OCI-LY7 (cell line): ENCODE data around the gene CAPN8. TPM values are rescaled to one million over a fixed set of nuclear protein-coding genes. Genes with fewer than 3 reads are reported as not detected.

ENCODE experiments used
- BruUV-seq: library from RNA; stranded (reverse); fragments of 400-500 nt; replicated peaks from 2 replicates; lab custom pipeline; 2021; lab: Mats Ljungman, UMichigan
- CTCF ChIA-PET: fragments of 300-600 bp; sonication (Branson Sonifier 250); formaldehyde crosslinking; loops from one replicate; lab custom pipeline; 2022; ENCODE audit warnings: antibody characterized with exemption; ENCODE audit not compliant: unreplicated experiment; lab: Charles Lee
- POLR2A ChIA-PET: fragments of 300-600 bp; sonication (Branson Sonifier 250); formaldehyde crosslinking; loops from one replicate; lab custom pipeline; 2022; ENCODE audit warnings: antibody characterized with exemption; lab: Charles Lee
- DNase-seq: peaks from one replicate; pipeline ENCODE4 v3.0.0-alpha.2; 2015; ENCODE audit warnings: low spot score
- H2AFZ ChIP-seq: fragments of 200-600 bp; sonication (generic), shearing (Covaris generic); 2 replicates; pipeline ENCODE4 v1.6.1; 2014; ENCODE audit warnings: mild to moderate bottlenecking, antibody characterized with exemption, low read length, moderate library complexity
- H3K27ac ChIP-seq: fragments of 200-600 bp; sonication (generic); 2 replicates; pipeline ENCODE4 v1.5.1; 2014; ENCODE audit warnings: mixed run types, low read depth, mild to moderate bottlenecking, moderate library complexity, low read length, inconsistent platforms; ENCODE audit not compliant: poor library complexity, severe bottlenecking
- H3K36me3 ChIP-seq: fragments of 200-600 bp; sonication (generic); 2 replicates; pipeline ENCODE4 v1.6.1; 2014; ENCODE audit warnings: mild to moderate bottlenecking, antibody characterized with exemption, low read length, moderate library complexity, mixed read lengths; ENCODE audit not compliant: insufficient read depth
- H3K4me1 ChIP-seq: fragments of 200-600 bp; sonication (generic); 2 replicates; pipeline ENCODE4 v1.5.1; 2014; ENCODE audit warnings: mild to moderate bottlenecking, low read length; ENCODE audit not compliant: insufficient read depth, poor library complexity, severe bottlenecking
- H3K4me2 ChIP-seq: fragments of 200-600 bp; sonication (generic); 2 replicates; pipeline ENCODE4 v1.6.1; 2014; ENCODE audit warnings: mild to moderate bottlenecking, low read length
- H3K4me3 ChIP-seq: fragments of 200-600 bp; sonication (generic); 2 replicates; pipeline ENCODE4 v1.5.1; 2014; ENCODE audit warnings: mild to moderate bottlenecking, low read depth, low read length; ENCODE audit not compliant: poor library complexity, severe bottlenecking
- H3K79me2 ChIP-seq: fragments of 200-600 bp; sonication (generic); 2 replicates; pipeline ENCODE4 v1.6.1; 2016; ENCODE audit warnings: low read depth, mild to moderate bottlenecking, low read length, moderate library complexity, mixed read lengths; ENCODE audit not compliant: insufficient read depth
- H3K9me2 ChIP-seq: fragments of 200-600 bp; sonication (generic); 2 replicates; pipeline ENCODE4 v1.6.1; 2016; ENCODE audit warnings: mild to moderate bottlenecking, low read length, mixed read lengths; ENCODE audit not compliant: insufficient read depth
- H3K9me3 ChIP-seq: fragments of 200-600 bp; sonication (generic); 2 replicates; pipeline ENCODE4 v1.6.1; 2014; ENCODE audit warnings: mild to moderate bottlenecking, mixed run types, low read length, mixed read lengths
- H4K20me1 ChIP-seq: fragments of 200-600 bp; sonication (generic); 2 replicates; pipeline ENCODE4 v1.6.1; 2014; ENCODE audit warnings: mild to moderate bottlenecking, antibody characterized with exemption, low read length, moderate library complexity, mixed read lengths; ENCODE audit not compliant: insufficient read depth
- EZH2phosphoT487 ChIP-seq: fragments of 200-600 bp; sonication (generic); IDR thresholded peaks from 2 replicates; pipeline ENCODE4 v1.6.1; 2018; ENCODE audit warnings: low read depth, borderline replicate concordance, mild to moderate bottlenecking, mixed run types, antibody characterized with exemption, low read length, moderate library complexity, mixed read lengths
- intact Hi-C: fragments of 100-400 bp; cut with micrococcal nuclease; formaldehyde crosslinking; loops from one replicate; pipeline ENCODE4 v1.10.0; 2022; ENCODE audit not compliant: unreplicated experiment
- total RNA-seq, 2 experiments: library from RNA; depleted of rRNA in 1 of 2; stranded (reverse); fragments of >200 nt in 1 of 2; shearing (Covaris generic) in 1 of 2; gene quantifications; 2 replicates each; pipeline ENCODE4 v1.2.3, GENCODE V29; 2014 to 2022
- TF ChIP-seq, protein P1 (sequence below): fragments of 200-600 bp; sonication (generic); conservative IDR thresholded peaks from 2 replicates; pipeline ENCODE4 v1.5.1; 2014; ENCODE audit warnings: mild to moderate bottlenecking, antibody characterized with exemption, low read length, moderate library complexity, mixed read lengths

Gene CAPN8
- total RNA-seq, 2 experiments from 2014 or later: not detected

DNA sequence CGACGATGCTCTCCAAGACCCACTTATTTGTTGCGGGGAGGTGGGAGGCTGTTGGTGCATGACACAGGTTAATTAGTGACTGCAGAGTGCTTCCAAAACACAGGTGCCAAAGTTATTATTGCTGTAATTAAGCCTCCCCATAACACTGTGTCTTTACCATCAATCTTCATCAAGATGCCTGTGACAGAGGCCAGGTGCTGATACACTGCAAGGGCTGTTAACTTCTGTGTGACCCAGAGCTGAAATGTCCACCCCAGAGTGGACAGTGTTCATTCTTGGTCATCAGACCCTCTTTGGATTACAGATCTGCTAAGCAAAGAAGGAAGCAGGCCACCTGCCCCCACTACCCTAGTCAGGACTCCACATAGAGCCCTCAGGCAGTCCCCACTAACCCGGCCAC, 55.5 kb downstream of the CAPN8 start:
- Histone ChIP-seq H3K4me2 (no peak overlapping the region), H3K27ac (no peak overlapping the region), H3K79me2 (no peaks in the 10 kb centered on the region), H4K20me1 (no peaks in the 10 kb centered on the region), H3K36me3 (no peaks in the 10 kb centered on the region), H2AFZ (no peak overlapping the region), H3K4me1 (no peaks in the 10 kb centered on the region), H3K4me3 (no peak overlapping the region), H3K9me3 (no peaks in the 10 kb centered on the region), H3K9me2 (no peaks in the 10 kb centered on the region)
- ChIA-PET CTCF (no interaction called here), POLR2A (interaction anchor here (0.8 kb wide), 1 partner anchor 52 kb away, joined by 3 read pairs; no protein-coding TSS in a partner anchor)
- intact Hi-C loops: no loop called here
- no TSS peak for BruUV-seq
- no peak for DNase-seq
- TF ChIP-seq EZH2phosphoT487: no peak
- TF ChIP-seq, protein P1, sequence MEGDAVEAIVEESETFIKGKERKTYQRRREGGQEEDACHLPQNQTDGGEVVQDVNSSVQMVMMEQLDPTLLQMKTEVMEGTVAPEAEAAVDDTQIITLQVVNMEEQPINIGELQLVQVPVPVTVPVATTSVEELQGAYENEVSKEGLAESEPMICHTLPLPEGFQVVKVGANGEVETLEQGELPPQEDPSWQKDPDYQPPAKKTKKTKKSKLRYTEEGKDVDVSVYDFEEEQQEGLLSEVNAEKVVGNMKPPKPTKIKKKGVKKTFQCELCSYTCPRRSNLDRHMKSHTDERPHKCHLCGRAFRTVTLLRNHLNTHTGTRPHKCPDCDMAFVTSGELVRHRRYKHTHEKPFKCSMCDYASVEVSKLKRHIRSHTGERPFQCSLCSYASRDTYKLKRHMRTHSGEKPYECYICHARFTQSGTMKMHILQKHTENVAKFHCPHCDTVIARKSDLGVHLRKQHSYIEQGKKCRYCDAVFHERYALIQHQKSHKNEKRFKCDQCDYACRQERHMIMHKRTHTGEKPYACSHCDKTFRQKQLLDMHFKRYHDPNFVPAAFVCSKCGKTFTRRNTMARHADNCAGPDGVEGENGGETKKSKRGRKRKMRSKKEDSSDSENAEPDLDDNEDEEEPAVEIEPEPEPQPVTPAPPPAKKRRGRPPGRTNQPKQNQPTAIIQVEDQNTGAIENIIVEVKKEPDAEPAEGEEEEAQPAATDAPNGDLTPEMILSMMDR: no peak

DNA sequence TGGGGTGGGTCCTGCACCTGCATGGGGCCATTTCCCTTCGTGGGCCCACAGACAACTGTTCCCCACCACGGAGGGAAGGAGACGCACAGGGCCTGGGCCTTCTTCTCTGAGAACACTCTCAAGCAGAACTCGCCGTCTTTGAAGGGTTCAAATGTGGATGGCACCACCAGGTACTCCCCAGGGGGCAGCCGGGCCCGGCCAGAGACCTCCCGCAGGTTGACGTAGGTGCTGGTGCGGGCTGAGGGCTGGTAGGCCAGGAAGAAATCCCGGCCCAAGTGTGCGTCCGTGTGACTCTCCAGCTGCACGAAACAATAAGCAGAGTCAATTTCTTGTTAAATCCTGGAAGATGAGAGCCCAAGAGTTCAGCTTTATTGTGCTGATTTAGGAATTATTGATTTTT, 56.4 kb downstream of the CAPN8 start:
- Histone ChIP-seq H4K20me1 (no peaks in the 10 kb centered on the region), H3K27ac (no peak overlapping the region), H3K79me2 (no peaks in the 10 kb centered on the region), H3K4me3 (no peak overlapping the region), H3K4me1 (no peaks in the 10 kb centered on the region), H3K4me2 (no peak overlapping the region), H3K36me3 (no peaks in the 10 kb centered on the region), H3K9me3 (no peaks in the 10 kb centered on the region), H3K9me2 (no peaks in the 10 kb centered on the region), H2AFZ (no peak overlapping the region)
- DNase-seq: no peak
- BruUV-seq: no TSS peak
- CTCF ChIA-PET: no interaction called here
- TF ChIP-seq, protein P1: no peak
- no peak for TF ChIP-seq EZH2phosphoT487
- POLR2A ChIA-PET: no interaction called here
- intact Hi-C loops: no loop called here

DNA sequence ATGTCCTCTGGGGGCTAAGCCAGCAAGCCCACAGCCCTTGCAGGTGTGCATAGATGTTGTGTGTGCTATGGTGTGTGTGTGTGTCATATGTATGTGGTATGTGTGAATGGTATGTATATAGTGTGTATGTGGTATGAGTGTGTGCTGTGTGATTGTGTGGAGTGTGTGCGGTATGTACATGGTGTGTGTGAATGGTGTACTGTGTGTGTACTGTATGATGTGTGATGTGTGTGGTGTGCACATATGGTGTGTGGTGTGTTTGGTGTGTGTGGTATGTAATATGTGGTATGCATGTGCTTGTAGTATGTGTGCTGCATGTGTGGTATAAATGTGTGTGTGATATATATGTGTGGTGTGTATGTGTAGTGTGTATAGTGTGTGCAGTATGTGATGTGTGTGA, 107.0 kb downstream of the CAPN8 start:
- Histone ChIP-seq H3K4me3 (no peak overlapping the region), H3K4me2 (no peak overlapping the region), H3K4me1 (no peaks in the 10 kb centered on the region), H3K79me2 (no peaks in the 10 kb centered on the region), H3K36me3 (no peaks in the 10 kb centered on the region), H3K27ac (no peak overlapping the region), H4K20me1 (no peaks in the 10 kb centered on the region), H2AFZ (no peak overlapping the region), H3K9me2 (no peaks in the 10 kb centered on the region), H3K9me3 (no peaks in the 10 kb centered on the region)
- intact Hi-C loops: no loop called here
- no peak for DNase-seq
- POLR2A ChIA-PET: interaction anchor here (1.2 kb wide), 1 partner anchor 52 kb away, joined by 3 read pairs; no protein-coding TSS in a partner anchor
- CTCF ChIA-PET: no interaction called here
- TF ChIP-seq, protein P1: no peak
- no peak for TF ChIP-seq EZH2phosphoT487
- BruUV-seq: no TSS peak
